Cerebellar cortex (tissue), 1 donor: Measurements from ENCODE around the gene IL18RAP.

ENCODE experiments used
- DNase-seq: peaks from one replicate; pipeline ENCODE4 v3.0.0-alpha.2; 2015; ENCODE audit warnings: low spot score

Gene IL18RAP

GRCh38 chr2:102498414-102498813, 75.5 kb downstream of the IL18RAP start:
- no peak for DNase-seq

GRCh38 chr2:102499558-102499957, 76.6 kb downstream of the IL18RAP start:
- no peak for DNase-seq
